OCI-LY3 (cell line): ENCODE data around the gene FMNL1.

Source experiments
- EZH2phosphoT487 ChIP-seq: fragments of 200-600 bp; shearing (Covaris generic); IDR thresholded peaks from 2 replicates; pipeline ENCODE4 v1.6.1; 2018; ENCODE audit warnings: antibody characterized with exemption, mixed run types, low read depth
- TF ChIP-seq, protein P1 (sequence below): fragments of 200-600, 300-600 bp; sonication (generic); IDR thresholded peaks from 2 replicates; pipeline ENCODE4 v1.5.1; 2014; ENCODE audit warnings: antibody characterized with exemption, low read length, low read depth

DNA sequence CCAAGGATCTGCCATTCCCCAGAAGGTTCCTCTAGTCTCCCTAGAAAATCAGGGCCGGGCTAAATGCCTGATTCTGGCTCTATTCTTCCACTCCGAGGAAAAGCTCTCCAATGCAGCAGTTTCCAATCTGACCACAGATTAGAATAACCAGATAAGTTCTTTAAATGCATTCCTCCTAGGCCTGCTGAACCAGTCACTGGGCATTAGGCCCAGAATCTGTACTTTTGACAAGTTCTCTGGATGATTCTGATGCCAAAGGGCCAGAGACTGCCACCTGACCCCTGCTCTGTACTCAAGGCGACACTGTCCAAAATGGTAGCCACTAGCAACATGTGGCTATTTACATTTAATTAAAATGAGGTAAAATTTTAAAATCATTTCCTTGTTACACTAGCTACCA, 72.8 kb downstream of the FMNL1 start:
- TF ChIP-seq EZH2phosphoT487 = no peak
- TF ChIP-seq, protein P1, sequence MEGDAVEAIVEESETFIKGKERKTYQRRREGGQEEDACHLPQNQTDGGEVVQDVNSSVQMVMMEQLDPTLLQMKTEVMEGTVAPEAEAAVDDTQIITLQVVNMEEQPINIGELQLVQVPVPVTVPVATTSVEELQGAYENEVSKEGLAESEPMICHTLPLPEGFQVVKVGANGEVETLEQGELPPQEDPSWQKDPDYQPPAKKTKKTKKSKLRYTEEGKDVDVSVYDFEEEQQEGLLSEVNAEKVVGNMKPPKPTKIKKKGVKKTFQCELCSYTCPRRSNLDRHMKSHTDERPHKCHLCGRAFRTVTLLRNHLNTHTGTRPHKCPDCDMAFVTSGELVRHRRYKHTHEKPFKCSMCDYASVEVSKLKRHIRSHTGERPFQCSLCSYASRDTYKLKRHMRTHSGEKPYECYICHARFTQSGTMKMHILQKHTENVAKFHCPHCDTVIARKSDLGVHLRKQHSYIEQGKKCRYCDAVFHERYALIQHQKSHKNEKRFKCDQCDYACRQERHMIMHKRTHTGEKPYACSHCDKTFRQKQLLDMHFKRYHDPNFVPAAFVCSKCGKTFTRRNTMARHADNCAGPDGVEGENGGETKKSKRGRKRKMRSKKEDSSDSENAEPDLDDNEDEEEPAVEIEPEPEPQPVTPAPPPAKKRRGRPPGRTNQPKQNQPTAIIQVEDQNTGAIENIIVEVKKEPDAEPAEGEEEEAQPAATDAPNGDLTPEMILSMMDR = no peak
